ENCODE measurements around the gene PSMD6.

The PSMD6 gene

DNA sequence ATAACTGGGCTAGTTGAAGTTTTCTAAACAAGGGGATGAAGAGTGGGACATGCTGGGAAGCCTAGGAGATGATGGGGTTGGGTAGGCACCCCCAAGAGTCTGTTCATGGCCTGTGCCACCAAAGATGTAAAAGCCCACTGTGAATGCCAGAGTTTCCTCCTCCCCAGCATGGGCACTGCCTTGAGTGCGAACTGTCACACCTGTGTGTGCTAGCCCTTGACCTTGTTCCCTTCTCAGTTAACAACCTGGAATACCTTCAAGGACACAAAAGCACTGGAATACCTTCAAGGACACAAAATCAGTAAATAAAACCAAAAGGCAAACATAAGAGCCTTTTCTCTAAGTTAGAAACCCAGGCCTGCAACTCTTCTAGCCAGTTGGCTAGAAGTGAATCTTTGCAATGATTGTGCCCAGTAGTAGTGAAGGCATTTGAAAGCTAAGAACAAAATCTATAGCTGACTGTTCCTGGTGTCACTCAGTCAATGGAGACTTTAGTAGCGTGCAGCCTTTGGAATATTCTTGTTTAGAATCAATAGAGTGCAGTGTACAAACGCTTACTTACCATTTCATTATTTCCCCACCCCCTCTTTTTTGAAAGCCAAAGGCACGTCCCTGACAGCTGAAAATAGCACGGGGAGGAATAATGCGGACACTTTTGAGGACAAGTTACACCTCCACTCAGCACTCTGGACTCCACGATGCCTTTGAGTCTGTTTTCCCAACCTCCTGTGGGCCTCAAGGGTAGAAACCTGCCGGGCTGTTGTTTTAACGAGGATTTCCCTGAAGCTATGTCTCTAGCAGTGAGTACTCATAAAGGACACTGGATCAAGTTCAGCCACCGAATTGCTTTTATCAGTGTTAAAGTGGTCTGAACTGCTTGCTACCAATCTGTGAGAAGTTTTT, 24.2 kb downstream of the PSMD6 start:
- Histone ChIP-seq H3K27ac (ENCODE audit: insufficient read depth, low read length, poor library complexity, severe bottlenecking) (no peak overlapping the region), H3K9me3 (ENCODE audit: control insufficient read depth, low read length) (no peaks in the 10 kb centered on the region), H3K27me3 (replicated peaks; ENCODE audit: control insufficient read depth, insufficient read depth, low read length, poor library complexity, severe bottlenecking) (no peaks in the 10 kb centered on the region), H3K4me1 (ENCODE audit: control insufficient read depth, insufficient read depth, low read length, poor library complexity, severe bottlenecking) (no peaks in the 10 kb centered on the region), H3K36me3 (ENCODE audit: control insufficient read depth, insufficient read depth, low read length) (peaks cover 76% of the 10 kb centered on the region), H3K4me3 (ENCODE audit: insufficient read depth, low read depth, low read length, poor library complexity, severe bottlenecking) (no peak overlapping the region)
- no peak for DNase-seq

DNA sequence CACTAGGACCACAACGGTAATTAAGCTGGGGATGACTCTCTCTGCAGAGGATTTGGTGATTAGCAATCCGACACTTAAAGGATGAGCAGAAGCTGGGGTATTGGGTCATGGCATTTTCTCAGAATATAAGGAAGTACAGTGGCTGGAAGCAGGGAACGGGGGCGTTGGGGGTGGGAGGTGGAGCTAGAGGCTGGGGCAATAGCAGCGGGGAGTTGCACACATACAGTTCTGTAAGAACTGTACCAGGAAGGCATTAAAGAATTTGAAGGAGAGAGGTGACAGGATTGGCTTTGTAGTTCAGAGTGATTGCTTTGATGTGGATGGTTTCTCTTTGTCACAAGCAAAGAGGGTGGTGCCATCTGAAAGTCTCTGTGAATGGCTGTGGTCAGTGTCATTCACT, 28.2 kb downstream of the PSMD6 start:
- no peak for DNase-seq
- no peaks in the 10 kb centered on the region for H3K27me3 ChIP-seq (replicated peaks; ENCODE audit: control insufficient read depth, insufficient read depth, low read length, poor library complexity, severe bottlenecking)
- no peak overlapping the region for H3K4me3 ChIP-seq (ENCODE audit: insufficient read depth, low read depth, low read length, poor library complexity, severe bottlenecking)
- peaks cover 97% of the 10 kb centered on the region for H3K36me3 ChIP-seq (ENCODE audit: control insufficient read depth, insufficient read depth, low read length)
- H3K4me1 ChIP-seq (ENCODE audit: control insufficient read depth, insufficient read depth, low read length, poor library complexity, severe bottlenecking), result no peaks in the 10 kb centered on the region
- no peaks in the 10 kb centered on the region for H3K9me3 ChIP-seq (ENCODE audit: control insufficient read depth, low read length)
- H3K27ac ChIP-seq (ENCODE audit: insufficient read depth, low read length, poor library complexity, severe bottlenecking), result no peak overlapping the region

DNA sequence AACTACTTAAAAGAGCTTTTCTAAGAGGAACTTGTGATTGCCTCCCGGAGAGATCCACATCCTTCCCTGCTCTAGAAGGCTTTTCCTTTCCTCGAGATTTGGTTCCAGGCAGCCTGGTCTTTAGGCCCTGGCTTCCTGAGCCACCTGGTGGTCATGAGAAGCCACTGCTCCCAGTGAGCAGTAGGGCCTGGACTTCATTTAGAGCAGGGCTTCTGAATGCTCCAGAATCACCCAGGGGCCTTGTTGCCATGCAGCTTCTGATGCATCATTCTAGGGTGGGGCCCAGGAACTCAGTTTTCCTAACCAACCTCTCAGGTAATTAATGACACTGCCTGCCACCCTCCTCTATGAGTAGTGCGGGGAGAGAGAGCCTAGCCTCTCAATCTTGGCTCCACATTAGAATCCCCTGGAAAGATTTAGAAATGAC, 29.6 kb downstream of the PSMD6 start:
- no peak overlapping the region for H3K4me3 ChIP-seq (ENCODE audit: insufficient read depth, low read depth, low read length, poor library complexity, severe bottlenecking)
- no peaks in the 10 kb centered on the region for H3K27me3 ChIP-seq (replicated peaks; ENCODE audit: control insufficient read depth, insufficient read depth, low read length, poor library complexity, severe bottlenecking)
- H3K27ac ChIP-seq (ENCODE audit: insufficient read depth, low read length, poor library complexity, severe bottlenecking), result no peak overlapping the region
- DNase-seq, result peak; percentile 22 to 45 (median 28)
- peaks cover 98% of the 10 kb centered on the region for H3K36me3 ChIP-seq (ENCODE audit: control insufficient read depth, insufficient read depth, low read length)
- no peaks in the 10 kb centered on the region for H3K9me3 ChIP-seq (ENCODE audit: control insufficient read depth, low read length)
- no peaks in the 10 kb centered on the region for H3K4me1 ChIP-seq (ENCODE audit: control insufficient read depth, insufficient read depth, low read length, poor library complexity, severe bottlenecking)

DNA sequence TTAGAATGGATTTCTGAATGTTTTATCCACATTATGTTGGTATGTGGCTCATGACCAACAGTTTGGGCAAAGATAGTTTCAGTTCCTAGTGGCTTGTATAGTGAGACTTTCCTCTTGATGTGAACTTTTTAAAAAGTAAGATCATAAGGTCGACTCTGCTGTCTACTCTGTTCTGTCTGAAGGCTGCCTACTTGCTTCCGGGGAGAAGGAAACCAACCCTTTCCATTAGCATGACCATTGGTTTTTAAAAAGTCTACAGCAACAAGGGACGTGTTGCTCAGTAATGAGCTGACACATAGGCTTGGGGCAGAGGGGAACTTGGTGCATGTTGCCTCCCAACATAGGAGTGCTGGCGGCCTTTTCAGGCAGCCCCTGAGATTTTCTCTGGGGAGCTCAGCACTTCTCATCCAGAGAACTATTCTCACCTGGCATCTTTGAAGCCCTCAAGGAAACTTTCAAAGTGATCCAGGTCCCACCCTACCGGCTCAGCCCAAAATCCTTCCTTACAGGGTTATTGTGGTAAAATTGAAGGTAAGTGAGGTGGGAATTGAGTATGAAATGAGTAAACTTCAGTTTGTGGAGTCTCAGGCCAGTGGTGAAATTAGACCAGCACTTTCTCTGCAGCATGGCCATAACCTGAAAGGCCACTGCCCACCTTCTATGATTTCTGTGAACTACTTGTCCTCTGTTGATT, 30.6 kb downstream of the PSMD6 start:
- Histone ChIP-seq H3K4me3 (ENCODE audit: insufficient read depth, low read depth, low read length, poor library complexity, severe bottlenecking) (no peak overlapping the region), H3K9me3 (ENCODE audit: control insufficient read depth, low read length) (no peaks in the 10 kb centered on the region), H3K27me3 (replicated peaks; ENCODE audit: control insufficient read depth, insufficient read depth, low read length, poor library complexity, severe bottlenecking) (no peaks in the 10 kb centered on the region), H3K27ac (ENCODE audit: insufficient read depth, low read length, poor library complexity, severe bottlenecking) (peak overlapping the region; percentile 36), H3K4me1 (ENCODE audit: control insufficient read depth, insufficient read depth, low read length, poor library complexity, severe bottlenecking) (no peaks in the 10 kb centered on the region), H3K36me3 (ENCODE audit: control insufficient read depth, insufficient read depth, low read length) (peaks cover 99% of the 10 kb centered on the region)
- DNase-seq, result no peak

DNA sequence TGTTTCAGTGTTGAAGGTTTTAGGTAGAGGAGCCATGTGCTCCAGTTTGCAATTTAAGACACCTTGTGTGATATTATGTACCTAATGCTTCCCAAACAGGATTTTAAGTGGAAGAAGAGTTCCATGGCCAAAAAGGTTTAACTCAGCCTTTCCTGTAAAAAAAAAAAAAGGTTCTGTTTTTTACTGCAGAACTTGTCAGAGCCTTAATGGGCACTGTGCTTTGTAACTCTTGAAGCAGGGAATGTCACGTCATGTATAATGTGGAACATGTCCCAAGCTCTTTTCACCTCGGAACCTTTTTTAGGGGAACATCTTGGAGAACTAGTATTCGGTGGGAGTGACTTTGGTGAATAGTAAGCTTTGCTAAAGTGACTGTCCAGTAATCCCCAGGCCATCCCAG, 31.6 kb downstream of the PSMD6 start:
- H3K36me3 ChIP-seq (ENCODE audit: control insufficient read depth, insufficient read depth, low read length), result peaks cover 100% of the 10 kb centered on the region
- no peak overlapping the region for H3K4me3 ChIP-seq (ENCODE audit: insufficient read depth, low read depth, low read length, poor library complexity, severe bottlenecking)
- H3K9me3 ChIP-seq (ENCODE audit: control insufficient read depth, low read length), result no peaks in the 10 kb centered on the region
- H3K4me1 ChIP-seq (ENCODE audit: control insufficient read depth, insufficient read depth, low read length, poor library complexity, severe bottlenecking), result no peaks in the 10 kb centered on the region
- H3K27me3 ChIP-seq (replicated peaks; ENCODE audit: control insufficient read depth, insufficient read depth, low read length, poor library complexity, severe bottlenecking), result no peaks in the 10 kb centered on the region
- H3K27ac ChIP-seq (ENCODE audit: insufficient read depth, low read length, poor library complexity, severe bottlenecking), result no peak overlapping the region
- DNase-seq, result no peak

DNA sequence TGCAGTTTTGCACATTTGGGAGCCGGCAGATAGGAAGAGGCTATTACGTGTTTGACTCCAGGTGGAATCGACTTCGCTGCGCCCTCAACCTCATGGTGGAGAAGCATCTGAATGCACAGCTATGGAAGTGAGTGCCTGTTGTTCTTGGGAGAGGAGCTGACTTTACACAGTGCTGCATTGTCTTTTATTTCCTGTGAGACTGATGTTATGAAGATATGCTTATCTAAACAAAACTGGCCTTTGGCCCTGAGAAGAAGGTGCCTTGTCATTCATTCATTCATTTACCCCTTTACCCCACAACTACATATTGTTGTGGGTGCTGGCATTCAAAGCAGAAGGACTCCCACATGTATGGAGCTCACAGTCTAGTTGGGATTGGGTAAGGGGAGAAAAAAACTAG, 32.6 kb downstream of the PSMD6 start:
- Histone ChIP-seq H3K36me3 (ENCODE audit: control insufficient read depth, insufficient read depth, low read length) (peaks cover 99% of the 10 kb centered on the region), H3K4me1 (ENCODE audit: control insufficient read depth, insufficient read depth, low read length, poor library complexity, severe bottlenecking) (no peaks in the 10 kb centered on the region), H3K9me3 (ENCODE audit: control insufficient read depth, low read length) (no peaks in the 10 kb centered on the region), H3K4me3 (ENCODE audit: insufficient read depth, low read depth, low read length, poor library complexity, severe bottlenecking) (no peak overlapping the region), H3K27me3 (replicated peaks; ENCODE audit: control insufficient read depth, insufficient read depth, low read length, poor library complexity, severe bottlenecking) (no peaks in the 10 kb centered on the region), H3K27ac (ENCODE audit: insufficient read depth, low read length, poor library complexity, severe bottlenecking) (no peak overlapping the region)
- DNase-seq, result no peak

DNA sequence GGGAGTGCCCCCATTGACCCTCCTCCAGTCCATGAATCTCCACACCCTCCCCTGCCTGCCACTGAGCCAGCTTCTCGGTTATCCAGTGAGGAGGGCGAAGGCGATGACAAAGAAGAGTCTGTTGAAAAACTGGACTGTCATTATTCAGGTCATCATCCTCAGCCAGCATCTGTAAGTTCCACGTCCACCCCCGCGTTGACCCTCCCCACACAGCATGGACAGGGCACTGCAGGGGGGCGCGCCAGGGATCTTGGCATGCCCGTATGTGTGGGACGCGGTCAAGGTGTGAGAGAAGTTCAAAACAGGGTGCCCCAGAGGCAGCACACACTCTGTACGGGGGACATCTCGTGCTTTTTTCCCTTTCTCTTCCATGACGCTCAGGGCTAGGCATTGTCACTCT, 33.1 kb downstream of the PSMD6 start:
- Histone ChIP-seq H3K9me3 (ENCODE audit: control insufficient read depth, low read length) (no peaks in the 10 kb centered on the region), H3K27ac (ENCODE audit: insufficient read depth, low read length, poor library complexity, severe bottlenecking) (peak overlapping the region; percentile 3), H3K4me1 (ENCODE audit: control insufficient read depth, insufficient read depth, low read length, poor library complexity, severe bottlenecking) (no peaks in the 10 kb centered on the region), H3K36me3 (ENCODE audit: control insufficient read depth, insufficient read depth, low read length) (peaks cover 99% of the 10 kb centered on the region), H3K27me3 (replicated peaks; ENCODE audit: control insufficient read depth, insufficient read depth, low read length, poor library complexity, severe bottlenecking) (no peaks in the 10 kb centered on the region), H3K4me3 (ENCODE audit: insufficient read depth, low read depth, low read length, poor library complexity, severe bottlenecking) (no peak overlapping the region)
- DNase-seq, result no peak

DNA sequence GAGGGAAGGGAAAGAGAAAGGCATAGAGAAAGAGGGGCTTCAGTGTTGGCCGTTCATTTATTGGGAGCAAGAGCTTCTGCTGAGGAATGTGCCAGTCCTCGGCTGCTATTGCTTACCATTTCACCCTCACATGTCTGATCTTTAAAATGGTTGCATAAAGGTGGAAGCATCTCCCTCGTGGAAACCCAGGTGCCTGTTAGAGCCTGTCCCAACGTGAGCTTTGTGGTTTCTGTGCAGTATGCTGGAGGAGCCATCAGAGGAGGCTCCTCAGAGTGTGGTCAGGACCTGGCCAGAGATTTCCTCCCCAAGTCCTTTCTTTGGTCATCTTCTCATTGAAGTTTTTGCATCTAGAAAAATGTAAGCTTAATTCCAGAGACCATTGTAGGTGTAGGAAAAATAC, 34.4 kb downstream of the PSMD6 start:
- Histone ChIP-seq H3K4me1 (ENCODE audit: control insufficient read depth, insufficient read depth, low read length, poor library complexity, severe bottlenecking) (no peaks in the 10 kb centered on the region), H3K36me3 (ENCODE audit: control insufficient read depth, insufficient read depth, low read length) (peaks cover 98% of the 10 kb centered on the region), H3K9me3 (ENCODE audit: control insufficient read depth, low read length) (no peaks in the 10 kb centered on the region), H3K4me3 (ENCODE audit: insufficient read depth, low read depth, low read length, poor library complexity, severe bottlenecking) (no peak overlapping the region), H3K27ac (ENCODE audit: insufficient read depth, low read length, poor library complexity, severe bottlenecking) (no peak overlapping the region), H3K27me3 (replicated peaks; ENCODE audit: control insufficient read depth, insufficient read depth, low read length, poor library complexity, severe bottlenecking) (no peaks in the 10 kb centered on the region)
- DNase-seq, result no peak

DNA sequence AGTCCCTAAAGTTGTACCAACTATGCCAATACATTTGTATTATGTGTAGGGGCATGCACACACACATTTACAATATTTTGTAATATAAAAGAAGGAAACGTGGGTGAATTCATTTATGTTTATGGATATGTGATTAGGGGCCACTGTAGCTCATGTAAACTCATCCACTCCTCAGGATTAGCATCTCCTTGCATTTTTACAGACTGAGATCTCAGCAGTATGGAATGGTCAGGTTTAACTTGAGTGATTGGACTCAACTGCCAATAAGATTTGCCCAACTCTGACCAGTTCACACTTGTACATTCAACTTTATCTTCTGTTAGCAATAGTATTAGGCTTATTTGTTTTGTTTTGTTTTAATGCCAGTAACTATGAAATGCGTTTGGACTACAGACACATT, 36.5 kb downstream of the PSMD6 start:
- H3K27me3 ChIP-seq (replicated peaks; ENCODE audit: control insufficient read depth, insufficient read depth, low read length, poor library complexity, severe bottlenecking), result no peaks in the 10 kb centered on the region
- H3K9me3 ChIP-seq (ENCODE audit: control insufficient read depth, low read length), result no peaks in the 10 kb centered on the region
- no peak overlapping the region for H3K4me3 ChIP-seq (ENCODE audit: insufficient read depth, low read depth, low read length, poor library complexity, severe bottlenecking)
- peaks cover 85% of the 10 kb centered on the region for H3K36me3 ChIP-seq (ENCODE audit: control insufficient read depth, insufficient read depth, low read length)
- no peak overlapping the region for H3K27ac ChIP-seq (ENCODE audit: insufficient read depth, low read length, poor library complexity, severe bottlenecking)
- DNase-seq, result no peak
- peaks cover 6% of the 10 kb centered on the region for H3K4me1 ChIP-seq (ENCODE audit: control insufficient read depth, insufficient read depth, low read length, poor library complexity, severe bottlenecking)

DNA sequence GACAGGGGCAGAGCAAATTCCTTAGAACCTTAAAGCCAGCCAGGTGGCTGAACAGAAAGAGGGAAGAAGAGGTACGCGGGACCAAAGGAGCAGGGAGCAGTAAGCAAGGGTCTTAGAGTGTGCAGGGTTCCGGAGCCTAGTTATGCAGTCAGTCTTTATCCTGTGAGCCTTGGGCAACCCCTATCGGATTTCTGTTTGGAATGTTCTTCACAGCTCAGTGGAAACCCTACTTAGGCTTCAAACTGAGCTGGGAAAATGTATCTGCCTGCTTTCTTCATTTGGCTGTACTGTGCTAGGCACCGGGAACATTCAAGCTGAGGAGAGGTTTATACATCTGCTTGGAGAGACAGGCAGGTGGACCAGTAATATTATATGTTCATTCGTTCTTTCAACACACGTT, 37.1 kb downstream of the PSMD6 start:
- Histone ChIP-seq H3K27me3 (replicated peaks; ENCODE audit: control insufficient read depth, insufficient read depth, low read length, poor library complexity, severe bottlenecking) (no peaks in the 10 kb centered on the region), H3K4me3 (ENCODE audit: insufficient read depth, low read depth, low read length, poor library complexity, severe bottlenecking) (no peak overlapping the region), H3K36me3 (ENCODE audit: control insufficient read depth, insufficient read depth, low read length) (peaks cover 85% of the 10 kb centered on the region), H3K9me3 (ENCODE audit: control insufficient read depth, low read length) (no peaks in the 10 kb centered on the region), H3K4me1 (ENCODE audit: control insufficient read depth, insufficient read depth, low read length, poor library complexity, severe bottlenecking) (peaks cover 7% of the 10 kb centered on the region), H3K27ac (ENCODE audit: insufficient read depth, low read length, poor library complexity, severe bottlenecking) (no peak overlapping the region)
- DNase-seq, result no peak

All from effector memory CD4-positive, alpha-beta T cell (primary cell).